Parathyroid adenoma (tissue), 2 donors: Measurements from ENCODE around the gene KIAA0319L.

Source experiments
- H2AFZ ChIP-seq: fragments of 300-600 bp; sonication (generic); one replicate; pipeline ENCODE4 v1.7.0; 2017; ENCODE audit warnings: antibody characterized with exemption, mild to moderate bottlenecking
- H3K27ac ChIP-seq: fragments of 300-600 bp; sonication (generic); one replicate; pipeline ENCODE4 v1.7.0; 2017
- H3K27me3 ChIP-seq: fragments of 300-600 bp; sonication (generic); one replicate; pipeline ENCODE4 v1.7.0; 2017; ENCODE audit warnings: low read length; ENCODE audit not compliant: control insufficient read depth, insufficient read depth
- H3K36me3 ChIP-seq: fragments of 300-600 bp; sonication (generic); one replicate; pipeline ENCODE4 v1.7.0; 2017; ENCODE audit warnings: low read length; ENCODE audit not compliant: control insufficient read depth, insufficient read depth
- H3K4me1 ChIP-seq: fragments of 300-600 bp; sonication (generic); one replicate; pipeline ENCODE4 v1.7.0; 2017; ENCODE audit warnings: control low read depth
- H3K4me2 ChIP-seq: fragments of 300-600 bp; sonication (generic); one replicate; pipeline ENCODE4 v1.7.0; 2017; ENCODE audit warnings: low read length
- H3K4me3 ChIP-seq: fragments of 300-600 bp; sonication (generic); one replicate; pipeline ENCODE4 v1.7.0; 2017; ENCODE audit warnings: low read depth, low read length
- H3K79me2 ChIP-seq: fragments of 300-600 bp; sonication (generic); one replicate; pipeline ENCODE4 v1.7.0; 2017; ENCODE audit warnings: control low read depth
- H3K9ac ChIP-seq: fragments of 300-600 bp; sonication (generic); one replicate; pipeline ENCODE4 v1.7.0; 2017; ENCODE audit warnings: mild to moderate bottlenecking
- H3K9me3 ChIP-seq: fragments of 300-600 bp; sonication (generic); one replicate; pipeline ENCODE4 v1.7.0; 2017; ENCODE audit warnings: low read length; ENCODE audit not compliant: control insufficient read depth
- TF ChIP-seq, protein P1 (sequence below): fragments of 300-600 bp; sonication (generic); IDR thresholded peaks from one replicate; pipeline ENCODE4 v1.7.0; 2017; ENCODE audit warnings: antibody characterized with exemption, mild to moderate bottlenecking
- donor health status: primary hyperparathyroidism.

Gene KIAA0319L

DNA sequence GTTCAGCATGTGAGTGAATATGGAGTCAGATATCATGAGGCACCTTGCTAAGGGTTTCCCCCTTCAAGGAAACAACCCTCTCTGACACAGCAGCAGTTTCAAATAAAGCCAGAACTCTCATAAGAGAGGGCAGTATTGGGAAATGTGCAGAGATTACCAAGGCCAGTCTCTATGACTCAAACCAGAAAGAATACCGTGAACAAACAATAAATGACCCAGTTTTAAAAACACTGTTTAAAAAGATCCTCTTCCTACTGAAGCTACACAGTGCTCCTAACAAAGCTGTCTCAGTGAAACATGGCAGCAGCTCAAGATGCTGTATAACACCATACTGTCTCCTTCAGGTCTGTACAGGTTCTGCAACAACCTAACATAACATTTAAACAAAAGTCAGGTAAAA is 102.6 kb downstream of the KIAA0319L start:
- TF ChIP-seq, protein P1, sequence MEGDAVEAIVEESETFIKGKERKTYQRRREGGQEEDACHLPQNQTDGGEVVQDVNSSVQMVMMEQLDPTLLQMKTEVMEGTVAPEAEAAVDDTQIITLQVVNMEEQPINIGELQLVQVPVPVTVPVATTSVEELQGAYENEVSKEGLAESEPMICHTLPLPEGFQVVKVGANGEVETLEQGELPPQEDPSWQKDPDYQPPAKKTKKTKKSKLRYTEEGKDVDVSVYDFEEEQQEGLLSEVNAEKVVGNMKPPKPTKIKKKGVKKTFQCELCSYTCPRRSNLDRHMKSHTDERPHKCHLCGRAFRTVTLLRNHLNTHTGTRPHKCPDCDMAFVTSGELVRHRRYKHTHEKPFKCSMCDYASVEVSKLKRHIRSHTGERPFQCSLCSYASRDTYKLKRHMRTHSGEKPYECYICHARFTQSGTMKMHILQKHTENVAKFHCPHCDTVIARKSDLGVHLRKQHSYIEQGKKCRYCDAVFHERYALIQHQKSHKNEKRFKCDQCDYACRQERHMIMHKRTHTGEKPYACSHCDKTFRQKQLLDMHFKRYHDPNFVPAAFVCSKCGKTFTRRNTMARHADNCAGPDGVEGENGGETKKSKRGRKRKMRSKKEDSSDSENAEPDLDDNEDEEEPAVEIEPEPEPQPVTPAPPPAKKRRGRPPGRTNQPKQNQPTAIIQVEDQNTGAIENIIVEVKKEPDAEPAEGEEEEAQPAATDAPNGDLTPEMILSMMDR: no peak
- Histone ChIP-seq H3K9me3 (no peaks in the 10 kb centered on the region), H3K4me1 (peaks cover 6% of the 10 kb centered on the region), H3K79me2 (no peaks in the 10 kb centered on the region), H3K27me3 (no peaks in the 10 kb centered on the region), H3K4me2 (no peak overlapping the region), H3K27ac (no peak overlapping the region), H2AFZ (no peak overlapping the region), H3K9ac (no peak overlapping the region), H3K36me3 (no peaks in the 10 kb centered on the region), H3K4me3 (no peak overlapping the region)

DNA sequence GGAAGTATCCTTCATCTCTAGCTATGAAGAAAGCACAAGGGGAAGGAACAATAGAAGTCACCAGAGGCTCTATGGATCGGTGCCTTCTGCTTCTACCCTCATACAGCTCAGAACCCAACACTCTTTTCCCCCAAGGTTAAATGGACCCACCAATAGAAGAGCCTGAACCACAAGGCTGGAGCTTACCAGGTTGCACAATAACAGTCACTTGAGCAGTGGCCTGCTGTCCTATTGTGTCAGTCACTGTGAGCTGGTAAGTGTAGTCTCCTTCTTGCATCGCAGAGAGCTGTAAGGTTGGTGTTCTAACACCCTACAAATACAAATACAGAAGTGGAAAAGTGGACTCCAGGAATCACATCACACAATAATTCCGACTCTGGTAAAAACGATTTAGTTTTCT is 103.0 kb downstream of the KIAA0319L start:
- Histone ChIP-seq H3K27me3 (no peaks in the 10 kb centered on the region), H3K79me2 (no peaks in the 10 kb centered on the region), H2AFZ (no peak overlapping the region), H3K36me3 (no peaks in the 10 kb centered on the region), H3K4me1 (peaks cover 6% of the 10 kb centered on the region), H3K4me2 (no peak overlapping the region), H3K4me3 (no peak overlapping the region), H3K27ac (no peak overlapping the region), H3K9ac (no peak overlapping the region), H3K9me3 (no peaks in the 10 kb centered on the region)
- TF ChIP-seq, protein P1: no peak

DNA sequence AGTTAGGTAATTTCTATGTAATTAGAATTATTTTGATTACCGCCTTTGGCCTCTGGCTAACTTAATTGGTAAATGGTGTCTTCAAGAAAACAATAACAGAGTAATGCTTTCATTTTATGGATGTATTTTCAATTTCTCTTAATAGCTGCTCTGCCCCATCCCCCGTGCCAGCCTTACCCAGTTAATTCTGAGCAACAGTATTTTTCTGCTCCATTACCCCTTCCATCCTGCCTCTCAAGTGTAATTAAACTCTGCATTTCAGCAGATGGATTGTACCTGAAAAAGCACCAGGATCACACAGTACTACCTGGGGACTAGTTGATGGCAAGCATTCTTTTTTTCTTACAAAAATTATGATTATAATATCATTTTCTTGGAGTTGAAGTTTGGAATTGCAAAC is 104.2 kb downstream of the KIAA0319L start:
- TF ChIP-seq, protein P1: no peak
- no peak overlapping the region for H3K4me2 ChIP-seq
- no peak overlapping the region for H2AFZ ChIP-seq
- no peaks in the 10 kb centered on the region for H3K36me3 ChIP-seq
- H3K27ac ChIP-seq: no peak overlapping the region
- no peaks in the 10 kb centered on the region for H3K9me3 ChIP-seq
- H3K27me3 ChIP-seq: no peaks in the 10 kb centered on the region
- no peaks in the 10 kb centered on the region for H3K79me2 ChIP-seq
- H3K4me1 ChIP-seq: peaks cover 6% of the 10 kb centered on the region
- no peak overlapping the region for H3K9ac ChIP-seq
- no peak overlapping the region for H3K4me3 ChIP-seq

DNA sequence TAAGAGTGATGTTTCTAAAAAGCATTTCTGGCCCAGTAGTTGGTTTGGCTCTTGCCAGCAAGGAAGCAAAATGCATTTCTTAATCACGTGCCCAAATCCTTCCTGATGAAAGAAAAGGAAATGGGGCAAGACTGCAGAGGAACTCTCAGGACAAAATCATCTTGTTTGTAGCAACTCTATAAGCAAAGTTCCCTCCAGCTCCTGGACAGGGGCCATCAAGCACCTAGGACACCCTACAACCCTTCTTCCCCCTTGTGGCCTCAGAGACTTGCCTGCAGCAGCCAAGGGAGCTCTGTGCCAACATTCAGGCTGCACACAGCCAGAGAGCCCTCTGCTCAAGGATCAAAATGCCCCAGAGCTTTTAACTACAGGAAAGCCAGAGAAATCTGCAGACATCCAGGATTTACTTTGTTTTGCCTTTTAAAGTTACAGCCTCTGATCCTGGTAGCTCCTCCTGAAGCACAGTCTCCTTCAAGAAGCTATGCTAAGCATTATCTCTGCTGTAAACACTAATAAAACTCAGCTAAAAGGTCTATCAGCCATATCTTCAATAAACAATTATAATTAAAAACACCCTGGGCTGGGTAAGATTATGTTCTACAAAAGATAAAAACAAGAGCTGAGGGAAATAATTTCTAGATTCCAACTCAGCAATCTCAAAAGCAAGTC is 105.0 kb downstream of the KIAA0319L start:
- no peak overlapping the region for H3K9ac ChIP-seq
- no peaks in the 10 kb centered on the region for H3K36me3 ChIP-seq
- no peaks in the 10 kb centered on the region for H3K27me3 ChIP-seq
- H3K4me2 ChIP-seq: peak overlapping the region; percentile 23
- H2AFZ ChIP-seq: no peak overlapping the region
- TF ChIP-seq, protein P1: no peak
- H3K4me3 ChIP-seq: no peak overlapping the region
- peak overlapping the region; percentile 29 for H3K27ac ChIP-seq
- H3K79me2 ChIP-seq: no peaks in the 10 kb centered on the region
- no peaks in the 10 kb centered on the region for H3K9me3 ChIP-seq
- peaks cover 6% of the 10 kb centered on the region for H3K4me1 ChIP-seq

DNA sequence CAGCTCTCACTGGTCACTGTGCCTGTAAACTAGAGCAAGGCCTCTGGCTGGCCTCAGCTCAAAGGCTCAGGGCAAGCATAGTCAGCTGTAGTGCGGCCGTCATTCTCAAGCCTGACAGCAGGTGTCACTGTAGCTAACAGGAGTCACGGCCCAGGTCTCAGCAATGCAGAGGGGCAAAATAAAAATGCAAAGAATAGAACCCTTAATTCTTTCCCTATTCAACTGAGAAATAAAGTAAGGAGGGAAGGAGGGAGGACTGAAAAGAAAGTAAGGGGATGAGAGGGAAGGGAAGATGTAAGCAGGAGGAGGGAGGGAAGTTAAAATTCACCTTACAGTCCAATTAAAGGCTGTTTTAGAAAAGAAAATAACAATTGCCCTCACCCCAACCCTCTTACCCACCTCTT is 106.1 kb downstream of the KIAA0319L start:
- no peaks in the 10 kb centered on the region for H3K36me3 ChIP-seq
- H2AFZ ChIP-seq: no peak overlapping the region
- no peaks in the 10 kb centered on the region for H3K9me3 ChIP-seq
- TF ChIP-seq, protein P1: peak; percentile 68
- no peak overlapping the region for H3K9ac ChIP-seq
- H3K4me3 ChIP-seq: no peak overlapping the region
- H3K79me2 ChIP-seq: no peaks in the 10 kb centered on the region
- H3K27me3 ChIP-seq: no peaks in the 10 kb centered on the region
- no peak overlapping the region for H3K4me2 ChIP-seq
- no peak overlapping the region for H3K27ac ChIP-seq
- peaks cover 6% of the 10 kb centered on the region for H3K4me1 ChIP-seq
